ENCODE measurements around the gene CAMK1D. TPM values are rescaled to one million over a fixed set of nuclear protein-coding genes. Genes with fewer than 3 reads are reported as not detected.

Gene CAMK1D
- total RNA-seq, 1 donor from 2014 or later = 8.7 TPM

DNA sequence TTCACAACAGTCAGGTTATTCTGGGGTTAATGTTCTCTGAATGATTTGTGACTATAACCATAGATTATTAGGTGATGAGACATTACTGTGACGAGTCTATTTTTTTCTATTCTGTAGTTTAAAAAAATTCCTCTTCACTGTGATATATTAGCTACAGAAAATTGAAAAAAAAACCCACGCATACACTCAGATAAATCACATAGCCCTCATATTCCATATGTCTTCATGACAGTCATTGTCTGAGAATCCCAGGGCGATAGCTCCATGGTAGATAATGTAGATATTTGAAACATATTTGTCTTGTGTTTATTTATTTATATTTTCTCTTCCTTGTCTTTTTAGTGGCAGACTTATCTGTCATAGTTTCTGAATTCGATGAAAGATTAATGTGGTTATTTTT, 110.0 kb downstream of the CAMK1D start:
- intact Hi-C loops (cut with micrococcal nuclease) = no loop called here

DNA sequence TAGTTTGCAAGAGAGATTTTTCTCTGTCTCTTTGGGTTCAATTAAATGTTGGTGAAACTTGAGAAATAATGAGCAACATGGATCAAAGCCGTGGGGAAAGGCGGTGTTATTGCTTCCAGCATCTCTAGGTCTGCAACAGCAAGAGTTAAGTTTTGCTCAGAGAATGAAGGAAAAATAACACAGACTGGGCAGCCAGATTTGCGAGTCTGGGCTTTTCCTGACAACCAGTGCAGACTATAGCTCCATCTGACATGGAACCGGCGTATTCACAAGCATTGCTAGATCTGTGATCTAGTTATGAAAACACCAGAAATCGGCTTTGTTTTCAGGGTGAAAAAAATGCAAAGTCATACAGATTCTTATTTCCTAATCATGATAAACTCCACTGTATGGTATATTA, 110.4 kb downstream of the CAMK1D start:
- intact Hi-C loops (cut with micrococcal nuclease) = no loop called here

DNA sequence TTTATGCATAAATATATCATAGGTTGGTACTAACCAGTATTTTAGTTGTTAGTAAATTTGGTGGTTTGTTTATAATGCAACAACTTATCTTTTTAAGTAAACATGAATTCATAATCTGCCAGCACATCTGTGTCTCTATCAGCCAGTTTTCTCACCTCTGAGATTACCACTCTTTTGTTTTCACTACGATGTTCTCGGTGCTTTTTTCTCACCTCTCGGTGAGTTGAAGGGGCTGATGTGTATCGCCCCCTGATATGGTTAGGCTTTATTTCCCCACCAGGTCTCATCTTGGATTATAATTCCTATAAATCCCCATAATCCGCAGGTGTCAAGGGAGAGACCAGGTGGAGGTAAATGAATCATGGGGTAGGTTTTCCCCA, 114.1 kb downstream of the CAMK1D start:
- intact Hi-C loops (cut with micrococcal nuclease) = no loop called here

- intact Hi-C loops (cut with micrococcal nuclease) = no loop called here
Measured at GRCh38 chr10:12465385-12466136, 116.2 kb downstream of the CAMK1D start.

GRCh38 chr10:12466704-12467305, 117.5 kb downstream of the CAMK1D start:
- intact Hi-C loops (cut with micrococcal nuclease) = no loop called here

DNA sequence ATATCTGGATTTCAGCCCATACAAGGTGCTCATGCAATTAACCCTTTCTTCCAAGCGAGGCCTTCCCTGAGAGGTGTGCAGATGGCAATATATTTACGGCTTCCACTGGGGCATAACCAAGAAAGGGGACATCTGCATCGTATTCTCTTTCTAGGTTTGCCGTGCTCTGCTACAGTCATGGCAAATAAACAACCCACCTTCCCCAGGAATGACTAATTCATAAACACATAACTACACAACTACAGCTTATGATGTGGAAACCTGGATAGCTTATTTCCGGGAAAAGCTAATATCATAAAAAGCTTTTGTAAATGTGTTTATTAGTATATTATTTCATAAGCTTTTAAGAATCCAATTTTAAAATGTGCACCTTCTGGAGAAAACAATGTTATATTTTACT, 120.0 kb downstream of the CAMK1D start:
- intact Hi-C loops (cut with micrococcal nuclease) = no loop called here

GRCh38 chr10:12470719-12471118, 121.4 kb downstream of the CAMK1D start:
- intact Hi-C loops (cut with micrococcal nuclease) = no loop called here

- intact Hi-C loops (cut with micrococcal nuclease) = no loop called here
Measured at GRCh38 chr10:12471135-12471534, 121.8 kb downstream of the CAMK1D start.

DNA sequence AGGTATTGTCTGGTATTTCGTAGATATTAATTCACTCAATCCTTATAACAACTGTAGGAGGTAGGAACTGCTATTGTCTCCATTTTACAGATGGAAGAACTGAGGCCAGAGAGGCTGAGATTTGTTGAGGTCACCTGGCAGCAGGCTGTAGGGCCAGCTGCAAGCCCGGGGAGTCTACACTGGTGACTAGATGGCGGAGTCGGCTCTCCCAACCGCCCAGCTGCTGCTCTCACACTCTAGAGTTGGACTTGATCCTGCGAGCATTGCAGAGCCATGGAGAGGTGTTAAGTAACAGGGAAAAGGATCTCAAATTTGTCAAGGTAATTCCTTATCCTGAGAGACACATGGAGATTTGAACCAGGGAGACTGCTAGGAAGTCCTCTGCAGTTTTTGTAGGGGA, 124.1 kb downstream of the CAMK1D start:
- intact Hi-C loops (cut with micrococcal nuclease) = no loop called here

GRCh38 chr10:12474727-12475412, 125.5 kb downstream of the CAMK1D start:
- intact Hi-C loops (cut with micrococcal nuclease) = no loop called here

- intact Hi-C loops (cut with micrococcal nuclease) = no loop called here
Measured at GRCh38 chr10:12476656-12477055, 127.3 kb downstream of the CAMK1D start.

- intact Hi-C loops (cut with micrococcal nuclease) = no loop called here
Measured at GRCh38 chr10:12479437-12479844, 130.1 kb downstream of the CAMK1D start.

DNA sequence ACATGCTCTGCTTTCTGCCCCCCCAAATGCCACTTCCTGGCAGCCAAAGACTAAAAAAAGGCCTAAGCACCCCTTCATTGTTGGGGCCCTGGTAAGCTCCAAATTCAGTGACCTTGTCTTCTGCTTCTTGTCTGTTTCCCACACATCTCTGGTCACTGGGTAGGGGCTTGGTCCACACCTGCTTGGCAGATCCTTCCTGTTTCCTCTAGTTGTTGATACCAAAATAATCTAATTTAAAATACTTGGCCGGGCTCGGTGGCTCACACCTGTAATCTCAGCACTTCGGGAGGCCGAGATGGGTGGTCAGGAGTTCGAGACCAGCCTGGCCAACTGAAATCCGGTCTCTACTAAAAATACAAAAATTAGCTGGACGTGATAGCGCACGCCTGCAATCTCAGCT, 130.6 kb downstream of the CAMK1D start:
- intact Hi-C loops (cut with micrococcal nuclease) = no loop called here

DNA sequence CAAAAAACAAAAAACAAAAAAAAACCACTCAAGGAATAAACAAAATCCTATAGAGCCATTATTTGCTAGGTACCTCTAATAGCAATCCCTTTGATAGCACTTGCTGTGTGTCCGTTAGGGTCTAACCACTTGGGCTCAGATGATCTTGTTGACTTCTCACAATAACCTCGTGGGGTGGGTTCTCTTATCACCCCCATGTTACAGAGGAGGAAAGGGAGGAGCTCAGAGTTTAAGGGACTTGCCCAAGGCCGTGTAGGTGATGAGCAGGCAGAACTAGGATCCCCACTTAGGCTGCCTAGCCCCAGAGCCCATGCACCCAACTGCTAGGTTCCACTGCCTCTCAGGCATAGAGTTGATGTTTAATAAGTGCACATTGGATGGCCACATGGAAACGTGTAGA, 131.1 kb downstream of the CAMK1D start:
- intact Hi-C loops (cut with micrococcal nuclease) = no loop called here

DNA sequence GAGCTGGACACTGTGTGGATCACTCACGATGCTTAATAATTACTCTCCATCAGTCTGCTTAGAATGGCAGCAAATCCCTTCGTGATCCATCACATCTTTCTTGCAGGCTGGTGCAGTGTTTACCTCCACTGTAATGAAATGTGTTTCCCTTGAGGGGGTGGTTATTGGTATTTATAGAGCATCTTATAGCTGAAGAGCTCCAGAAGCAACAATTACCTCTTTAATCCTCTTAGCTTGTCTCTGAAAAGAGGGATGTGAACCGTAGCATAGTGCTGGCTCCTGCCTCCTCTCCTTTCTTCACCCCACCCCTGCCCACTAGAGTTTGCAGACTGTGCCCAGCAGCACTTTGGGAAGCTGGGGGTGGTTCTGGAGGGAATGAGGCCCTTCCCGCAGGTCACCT, 132.6 kb downstream of the CAMK1D start:
- intact Hi-C loops (cut with micrococcal nuclease) = no loop called here

DNA sequence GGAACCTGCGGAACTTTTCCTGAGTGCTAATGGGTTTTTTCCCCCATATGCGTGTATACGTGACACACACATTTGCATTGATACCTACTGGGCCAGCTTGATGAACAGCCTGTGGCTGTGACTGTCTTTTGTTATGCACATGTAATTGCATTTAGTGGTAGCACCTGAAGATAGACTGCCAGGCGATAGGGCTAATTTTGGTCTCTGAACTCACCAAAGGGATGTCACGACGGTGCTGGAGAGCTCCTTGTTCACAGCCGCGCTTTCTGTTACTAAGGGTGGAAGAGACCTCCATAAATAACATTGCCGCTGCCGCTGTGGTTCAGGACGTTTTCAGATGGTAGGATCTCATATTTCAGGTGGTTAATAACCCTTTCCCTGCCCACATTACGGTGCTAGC, 133.2 kb downstream of the CAMK1D start:
- intact Hi-C loops (cut with micrococcal nuclease) = no loop called here

GRCh38 chr10:12484002-12484918, 134.9 kb downstream of the CAMK1D start:
- intact Hi-C loops (cut with micrococcal nuclease) = no loop called here

- intact Hi-C loops (cut with micrococcal nuclease) = no loop called here
Measured at GRCh38 chr10:12484941-12485805, 135.8 kb downstream of the CAMK1D start.

DNA sequence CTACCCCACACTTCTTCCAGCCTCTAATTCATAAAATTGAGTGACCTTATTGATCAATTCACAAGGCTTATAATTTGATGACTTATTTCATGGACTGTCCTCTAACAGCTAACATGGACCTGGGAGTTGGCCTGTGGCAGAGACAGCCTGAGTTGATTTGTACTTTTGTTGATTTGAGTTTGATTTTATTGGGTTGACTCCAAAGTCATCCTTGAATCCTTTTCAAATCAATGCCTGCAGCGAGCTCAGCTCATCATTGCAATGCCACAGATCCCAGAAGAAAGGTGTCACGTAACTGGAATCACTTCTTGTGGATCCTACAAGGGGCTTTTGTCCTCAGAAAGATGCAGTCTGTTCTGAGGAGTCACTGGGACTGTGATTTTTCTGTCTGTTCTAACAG, 138.0 kb downstream of the CAMK1D start:
- intact Hi-C loops (cut with micrococcal nuclease) = no loop called here

- intact Hi-C loops (cut with micrococcal nuclease) = no loop called here
Measured at GRCh38 chr10:12488626-12489025, 139.3 kb downstream of the CAMK1D start.

GRCh38 chr10:12489357-12489756, 140.0 kb downstream of the CAMK1D start:
- intact Hi-C loops (cut with micrococcal nuclease) = no loop called here
